Renal cortex interstitium (tissue), 11 donors: ENCODE measurements around the gene PAIP2. TPM values are rescaled to one million over a fixed set of nuclear protein-coding genes. Genes with fewer than 3 reads are reported as not detected.

ENCODE experiments used
- DNase-seq, 11 donors: peaks; one replicate each; pipeline ENCODE4 v3.0.0-alpha.2; 2013; ENCODE audit warnings: low read depth in 9 of 11, low spot score in 4 of 11; ENCODE audit errors: extremely low read depth in 1 of 11
- polyA plus RNA-seq, 3 donors: library from polyadenylated mRNA; unstranded; fragments of 120-200 nt; gene quantifications; one replicate each; pipeline ENCODE4 v1.2.1, GENCODE V29; 2013; ENCODE audit not compliant: insufficient read length in 3 of 3

The PAIP2 gene
- polyA plus RNA-seq, 3 donors, result 164 to 199 (median 175) TPM

DNA sequence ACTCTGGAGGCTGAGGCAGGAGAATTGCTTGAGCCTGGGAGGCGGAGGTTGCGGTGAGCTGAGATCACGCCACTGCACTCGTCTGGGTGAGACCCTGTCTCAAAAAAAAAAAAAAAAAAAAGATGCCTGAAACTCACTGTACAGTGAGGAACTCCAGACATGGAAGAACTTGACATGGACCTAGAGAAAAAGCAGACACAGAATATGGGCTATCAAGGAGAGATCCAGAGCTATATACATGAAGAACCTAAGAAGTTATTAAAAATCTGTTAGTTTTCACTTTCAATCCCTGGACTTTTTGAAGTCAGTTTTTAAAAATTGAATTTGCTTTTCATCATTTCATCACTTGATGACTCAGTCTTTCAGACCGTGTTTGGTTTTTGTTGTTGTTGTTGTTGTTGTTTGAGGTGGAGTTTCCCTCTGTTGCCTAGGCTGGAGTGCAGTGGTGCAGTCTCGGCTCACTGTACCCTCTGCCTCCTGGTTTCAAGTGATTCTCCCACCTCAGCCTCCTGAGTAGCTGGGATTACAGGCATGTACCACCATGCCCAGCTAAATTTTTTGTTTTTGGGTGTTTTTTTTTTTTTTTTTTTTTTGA is 20.3 kb downstream of the PAIP2 start:
- DNase-seq, result no peak

DNA sequence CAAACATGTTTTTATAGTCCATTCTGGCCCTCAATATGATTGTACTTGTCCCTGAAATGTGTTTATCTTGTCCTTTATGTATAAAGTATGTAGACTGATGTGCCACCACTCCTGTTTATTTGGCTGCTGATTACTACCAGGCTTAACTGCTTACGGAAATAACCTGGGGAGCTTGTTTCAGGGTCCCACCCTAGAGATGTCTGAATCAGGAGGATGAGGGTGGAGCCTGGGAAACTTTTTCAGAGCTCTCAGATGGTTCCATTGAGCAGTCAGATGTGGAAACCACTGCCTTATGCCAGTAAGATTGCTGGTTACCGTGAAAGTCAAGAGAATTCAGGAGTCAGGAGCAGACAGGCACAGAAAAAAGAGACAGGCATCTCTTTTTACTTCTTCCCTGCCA is 22.3 kb downstream of the PAIP2 start:
- DNase-seq, result no peak

DNA sequence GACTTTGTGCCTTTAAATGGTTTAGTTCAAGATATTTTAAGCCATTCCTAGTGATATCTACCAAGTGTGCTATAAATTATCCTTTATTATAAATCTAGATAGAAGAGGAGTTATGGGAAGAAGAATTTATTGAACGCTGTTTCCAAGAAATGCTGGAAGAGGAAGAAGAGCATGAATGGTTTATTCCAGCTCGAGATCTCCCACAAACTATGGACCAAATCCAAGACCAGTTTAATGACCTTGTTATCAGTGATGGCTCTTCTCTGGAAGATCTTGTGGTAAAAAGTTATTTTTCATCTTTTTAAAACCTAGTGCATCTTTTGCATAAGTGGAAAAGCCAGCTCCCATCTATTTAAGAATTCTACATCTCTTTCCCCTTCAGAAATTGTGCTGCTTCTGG is 22.8 kb downstream of the PAIP2 start:
- no peak for DNase-seq

DNA sequence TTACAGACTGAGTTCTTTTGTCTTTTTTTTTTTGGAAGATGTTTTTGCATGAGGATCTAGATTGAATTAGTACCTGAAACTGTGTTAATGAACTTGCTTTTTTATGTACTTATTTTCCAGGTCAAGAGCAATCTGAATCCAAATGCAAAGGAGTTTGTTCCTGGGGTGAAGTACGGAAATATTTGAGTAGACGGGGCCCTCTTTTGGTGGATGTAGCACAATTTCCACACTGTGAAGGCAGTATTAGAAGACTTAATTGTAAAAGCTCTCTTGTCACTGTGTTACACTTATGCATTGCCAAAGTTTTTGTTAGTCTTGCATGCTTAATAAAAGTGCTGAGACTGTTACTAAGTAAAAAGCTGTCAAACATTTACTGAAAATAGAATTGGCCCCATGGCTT is 27.0 kb downstream of the PAIP2 start:
- DNase-seq, result no peak

DNA sequence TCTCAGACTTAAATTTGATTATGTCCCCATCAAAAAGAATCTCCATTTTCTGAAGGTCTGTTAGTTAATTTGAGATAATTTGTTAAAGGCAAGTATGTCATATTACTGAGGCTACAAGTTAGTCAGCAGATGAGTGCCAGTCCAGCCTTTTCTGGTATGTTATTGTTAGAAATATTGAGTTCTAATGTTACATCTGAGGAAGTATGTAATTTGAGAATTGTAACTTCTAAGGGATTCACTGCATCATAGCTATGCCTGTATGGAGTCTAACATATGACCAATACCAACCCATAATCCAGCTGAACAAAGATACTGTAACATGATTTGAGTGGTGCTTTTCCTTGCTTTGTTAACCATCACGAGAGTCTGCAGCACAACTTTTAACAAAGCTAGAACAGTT is 27.5 kb downstream of the PAIP2 start:
- no peak for DNase-seq

DNA sequence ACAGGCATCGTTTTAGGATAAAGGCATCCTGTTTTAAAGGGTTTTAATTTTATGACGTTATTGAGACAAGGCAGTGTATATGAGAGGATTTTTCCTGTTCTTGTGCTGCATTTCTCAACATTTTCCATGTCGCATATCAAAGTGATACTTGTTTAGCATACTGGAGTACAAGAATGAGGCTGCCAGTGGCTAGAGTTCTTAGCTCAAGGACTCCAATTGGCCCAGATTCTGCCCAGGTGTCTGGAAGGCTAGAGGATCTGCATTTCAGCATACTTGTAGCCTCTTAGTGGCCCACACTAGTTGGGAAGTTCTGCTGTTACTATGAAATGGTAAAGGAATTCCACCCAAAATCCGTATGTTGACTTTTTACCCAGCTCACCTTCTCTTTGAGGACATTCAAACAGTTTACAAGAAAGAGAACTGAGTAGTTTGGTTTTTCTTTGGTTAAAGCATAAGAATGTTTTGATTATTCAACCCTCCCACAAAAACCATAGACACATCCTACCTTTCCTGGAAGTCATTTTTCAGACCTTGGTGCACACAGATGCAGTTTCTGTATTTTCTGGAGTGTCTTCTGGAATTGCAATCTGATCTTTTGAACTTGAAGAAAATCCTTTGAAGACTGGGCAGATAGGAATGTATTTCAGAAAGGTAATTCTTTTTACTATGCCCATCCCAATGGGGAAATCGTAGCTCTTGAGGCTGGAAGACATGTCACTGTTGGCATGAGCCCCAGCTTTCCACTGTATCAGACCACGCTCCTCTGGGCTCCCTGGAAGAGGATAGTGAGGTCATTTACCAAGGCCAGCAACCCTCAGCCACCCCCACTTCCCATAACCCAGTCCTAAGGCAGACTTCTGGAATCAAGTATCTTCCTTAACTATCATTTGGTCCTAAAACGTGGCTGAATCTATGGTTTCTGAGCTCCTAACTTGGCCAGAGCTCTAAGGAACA is 30.1 kb downstream of the PAIP2 start:
- no peak for DNase-seq

DNA sequence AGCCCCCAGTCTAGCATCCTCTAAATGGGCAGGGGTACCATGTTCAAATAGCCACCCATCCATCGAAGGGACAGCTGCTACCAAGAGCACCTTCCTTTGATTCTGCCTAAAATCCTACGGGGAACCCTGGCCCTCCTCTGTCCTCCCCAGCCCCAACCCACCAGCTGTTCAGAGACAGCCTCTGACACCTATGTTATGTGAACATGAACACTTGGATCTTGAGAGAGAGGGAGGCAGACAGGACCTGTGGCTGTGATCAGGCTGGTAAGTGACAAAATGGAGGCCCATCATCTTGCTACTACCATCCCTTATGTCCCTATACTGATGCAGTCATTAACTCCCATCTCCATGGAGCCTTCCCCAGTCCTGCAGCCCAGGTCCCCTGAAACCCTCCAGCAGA is 33.3 kb downstream of the PAIP2 start:
- DNase-seq, result no peak

DNA sequence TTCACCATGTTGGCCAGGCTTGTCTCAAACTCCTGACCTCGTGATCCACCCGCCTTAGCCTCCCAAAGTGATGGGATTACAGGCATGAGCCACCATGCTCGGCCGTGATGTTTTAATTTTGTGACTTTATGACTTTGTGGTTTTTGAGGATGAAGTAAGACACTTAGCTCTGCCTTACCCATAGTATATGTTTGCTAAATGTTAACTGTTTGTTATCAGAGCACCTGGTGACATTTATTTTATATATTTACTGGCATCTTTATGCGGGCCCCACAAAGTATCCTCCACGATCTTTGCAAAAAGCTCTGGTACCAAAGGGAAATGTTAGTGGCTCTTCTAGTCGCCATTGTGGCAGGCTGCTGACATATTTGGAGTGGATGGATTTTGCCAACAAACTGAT is 34.7 kb downstream of the PAIP2 start:
- DNase-seq, result no peak

DNA sequence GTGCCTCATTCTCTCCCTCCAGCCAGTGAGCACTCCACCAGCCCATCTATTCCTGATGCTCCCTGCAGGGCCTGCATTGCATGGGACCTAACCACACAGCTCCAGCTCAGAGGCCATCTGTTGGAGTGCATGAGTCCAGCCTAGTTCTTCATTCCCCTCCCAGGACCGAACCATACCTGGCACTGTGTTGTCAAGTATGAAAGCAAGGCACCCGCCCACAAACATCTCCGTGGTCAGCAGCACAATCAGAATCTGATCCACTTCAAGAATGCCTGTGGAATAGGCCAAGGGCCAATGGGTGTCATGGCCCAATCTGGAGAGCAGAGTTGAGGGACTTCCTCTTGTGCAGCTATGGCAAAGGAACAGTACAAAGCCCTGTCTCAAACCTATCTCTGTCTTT is 35.6 kb downstream of the PAIP2 start:
- DNase-seq, result no peak

DNA sequence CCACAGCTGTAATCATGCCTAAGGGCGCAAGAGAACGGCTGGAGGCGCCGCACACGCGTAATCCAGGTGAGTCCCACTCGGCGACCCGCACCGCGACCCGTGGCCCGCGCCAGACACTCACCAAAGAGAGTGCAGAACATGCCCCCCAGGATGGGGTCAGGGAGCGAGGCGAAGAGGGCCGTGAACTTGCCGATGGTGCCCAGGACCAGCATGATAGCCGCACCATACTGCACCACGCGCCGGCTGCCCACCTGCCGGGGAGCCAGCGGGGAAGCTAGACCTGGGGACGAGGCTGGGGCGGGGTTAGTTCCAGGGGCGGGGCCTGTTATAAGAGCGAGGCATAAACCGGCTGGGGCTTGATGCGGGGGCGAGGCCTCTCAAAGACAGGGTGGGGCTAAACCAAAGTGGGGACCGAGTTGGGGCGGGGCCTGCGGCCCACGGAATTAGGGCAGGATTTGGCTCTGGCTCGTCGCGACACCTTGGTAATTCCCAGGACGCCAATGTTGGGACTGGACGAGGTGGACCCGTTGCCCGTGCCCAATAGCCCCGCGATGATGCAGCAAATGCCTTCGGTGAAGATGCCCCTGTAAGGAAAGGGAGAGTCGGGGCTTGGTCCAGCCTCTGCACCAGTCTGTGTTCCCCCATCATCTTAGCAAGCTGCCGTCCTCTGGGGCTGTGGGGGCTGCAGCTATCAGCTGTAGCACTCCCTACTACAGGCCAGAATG is 36.6 kb downstream of the PAIP2 start:
- no peak for DNase-seq

DNA sequence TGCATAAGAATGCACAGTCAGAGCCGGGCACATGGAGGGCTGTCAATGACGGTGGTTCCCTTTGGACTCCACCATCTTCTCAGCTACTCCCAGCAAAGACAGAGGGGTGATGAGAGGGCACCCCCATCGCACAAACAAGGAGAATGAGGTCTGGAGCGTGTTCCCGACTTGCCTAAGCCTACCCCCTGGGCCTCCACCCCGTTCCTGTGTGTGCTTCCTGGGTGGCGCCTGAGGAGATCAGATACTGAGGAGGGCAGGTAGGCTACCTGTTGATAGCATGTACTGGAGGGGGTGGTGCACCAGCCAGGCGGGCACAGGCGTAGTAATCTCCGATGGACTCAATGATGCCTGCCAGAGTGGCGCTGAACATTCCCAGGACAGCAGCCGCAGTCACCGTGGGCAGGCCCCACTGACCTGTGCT is 37.3 kb downstream of the PAIP2 start:
- no peak for DNase-seq

DNA sequence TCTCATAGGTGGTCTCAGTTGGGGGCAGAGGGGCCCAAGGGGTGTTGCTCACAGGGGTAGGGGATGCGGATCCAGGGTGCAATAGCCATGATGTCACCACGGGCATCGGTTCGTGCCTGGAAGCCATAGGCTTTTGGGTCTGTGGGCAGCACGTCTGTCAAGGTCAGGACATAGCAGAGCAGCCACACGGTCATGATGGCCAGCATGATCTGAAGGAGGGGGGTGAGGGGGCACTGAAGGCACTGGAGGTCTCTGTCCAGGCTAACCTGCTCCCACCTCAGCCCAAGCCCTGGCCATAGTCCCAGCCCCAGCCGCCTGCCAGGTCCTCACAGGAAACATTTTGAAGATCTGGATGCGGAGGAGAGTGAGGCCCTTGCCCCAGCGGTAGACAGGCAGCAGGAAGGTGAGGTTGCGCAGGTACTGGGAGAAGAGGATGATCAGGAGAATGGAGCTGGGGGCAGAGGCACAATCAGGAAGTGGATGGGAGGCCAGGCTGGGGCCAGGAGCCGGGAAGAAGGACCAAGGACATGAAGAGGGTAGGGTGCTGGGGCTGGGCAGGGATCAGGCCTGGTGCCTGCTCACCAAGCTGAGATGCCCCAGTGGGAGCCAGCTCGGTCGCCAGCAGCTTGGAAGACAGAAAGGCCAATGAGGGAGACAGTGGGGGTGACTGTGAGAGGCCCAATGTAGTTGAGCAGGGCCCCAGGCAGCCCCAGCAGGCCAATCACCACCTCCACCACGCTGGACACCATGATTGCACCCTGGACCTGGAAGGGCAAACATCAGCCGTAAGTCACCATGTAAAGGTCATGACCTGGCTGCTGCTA is 38.2 kb downstream of the PAIP2 start:
- no peak for DNase-seq

DNA sequence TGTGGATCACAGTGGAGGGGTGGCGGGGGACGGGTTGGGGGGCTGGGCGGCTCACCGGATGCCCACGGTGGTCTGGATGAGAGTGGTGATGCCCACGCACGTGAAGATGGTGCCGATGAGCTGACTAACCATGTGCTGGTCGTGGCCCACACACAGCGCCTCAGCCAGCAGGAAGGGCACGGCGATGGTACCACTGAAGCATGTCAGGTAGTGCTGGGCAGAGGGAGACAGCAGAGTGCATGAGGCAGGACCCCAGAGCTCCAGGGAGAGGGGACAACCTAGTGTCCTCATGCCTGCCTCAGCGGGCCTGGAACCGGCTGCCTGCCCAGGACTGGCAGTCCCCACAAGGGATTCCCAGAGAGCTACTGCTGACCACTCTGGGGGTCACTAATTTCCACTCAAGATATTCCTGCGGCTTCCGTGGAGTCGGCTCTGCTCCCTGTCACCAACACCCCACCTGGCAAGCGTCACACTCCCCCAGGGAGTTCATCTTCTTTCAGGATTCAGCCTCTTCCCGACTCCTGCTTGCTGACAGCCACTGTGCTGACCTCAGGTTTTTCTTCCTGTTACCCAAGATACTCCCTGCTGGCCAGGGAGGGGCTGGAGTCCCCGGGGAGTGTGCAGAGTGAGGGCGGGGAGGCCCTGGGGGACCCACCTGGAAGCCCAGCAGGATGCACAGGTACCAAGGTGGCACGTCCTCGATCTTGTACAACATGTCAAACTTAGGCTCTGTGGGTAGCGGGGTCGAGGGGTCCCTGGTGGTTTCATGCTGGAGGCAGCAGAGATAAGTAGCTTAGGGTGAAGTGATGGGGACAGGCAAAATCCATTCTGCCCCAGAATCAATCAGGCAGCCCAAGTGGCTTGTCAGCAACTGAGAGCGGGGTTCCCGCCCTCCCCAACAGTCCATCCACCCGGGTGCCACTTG is 40.4 kb downstream of the PAIP2 start:
- DNase-seq, result no peak

DNA sequence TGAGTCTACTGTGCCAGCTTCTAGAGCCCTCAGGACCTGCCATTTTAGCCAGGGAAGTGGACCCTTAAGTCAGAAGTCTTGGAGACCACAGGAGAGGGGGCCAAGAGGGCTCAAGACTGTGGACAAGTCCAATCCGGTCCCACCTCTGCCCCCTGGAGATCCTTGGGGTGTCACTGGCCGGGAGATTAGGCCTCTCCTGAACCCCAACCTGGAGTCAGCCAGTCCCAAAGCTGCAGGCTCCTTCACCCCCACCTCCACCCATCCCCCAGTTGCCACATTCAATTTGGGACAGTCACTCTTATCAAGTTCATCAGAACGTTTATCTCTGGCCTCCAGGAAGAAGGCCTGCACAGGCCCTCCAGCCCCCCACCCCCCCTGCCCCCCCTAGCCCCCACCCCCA is 41.2 kb downstream of the PAIP2 start:
- no peak for DNase-seq

DNA sequence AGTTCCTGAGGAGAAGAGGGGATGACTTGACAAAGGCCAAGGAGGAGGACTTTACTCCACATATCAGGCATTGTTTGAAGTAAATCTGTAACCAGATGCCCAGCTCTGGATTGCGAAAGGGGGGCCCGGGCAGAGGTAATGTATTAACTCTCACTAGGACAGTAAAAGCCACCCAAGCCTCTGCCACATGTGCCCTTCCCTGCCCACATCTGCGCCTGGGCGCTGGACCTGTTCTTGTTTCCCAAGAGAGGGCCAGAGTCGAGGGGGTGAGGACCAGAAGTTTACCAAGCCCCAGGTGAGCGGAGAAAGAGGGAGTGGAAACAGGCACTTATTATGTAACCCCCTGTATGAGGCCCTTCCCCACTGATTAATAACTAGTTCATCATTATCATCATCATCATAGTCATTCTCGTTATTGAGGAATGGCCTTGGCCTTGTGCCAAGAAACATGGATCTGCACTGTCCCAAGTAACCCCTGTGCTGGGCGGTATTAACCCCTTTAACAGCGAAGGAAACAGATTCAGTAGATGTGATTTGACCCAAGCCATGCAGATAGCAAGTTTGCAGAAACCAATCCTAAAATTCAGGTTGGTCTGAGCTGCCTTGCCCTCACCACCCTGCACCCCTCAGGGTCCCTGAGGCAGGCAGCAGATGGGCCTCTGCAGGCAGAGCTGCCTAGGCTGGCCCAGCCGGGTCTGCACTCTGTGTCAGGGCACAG is 41.8 kb downstream of the PAIP2 start, which contains the start of gene SLC23A1:
Gene SLC23A1 (minus strand): TSS at position 23 of the 718 bp plus-strand sequence. CDS start 44 bp downstream, outside the sequence.
- no peak for DNase-seq

DNA sequence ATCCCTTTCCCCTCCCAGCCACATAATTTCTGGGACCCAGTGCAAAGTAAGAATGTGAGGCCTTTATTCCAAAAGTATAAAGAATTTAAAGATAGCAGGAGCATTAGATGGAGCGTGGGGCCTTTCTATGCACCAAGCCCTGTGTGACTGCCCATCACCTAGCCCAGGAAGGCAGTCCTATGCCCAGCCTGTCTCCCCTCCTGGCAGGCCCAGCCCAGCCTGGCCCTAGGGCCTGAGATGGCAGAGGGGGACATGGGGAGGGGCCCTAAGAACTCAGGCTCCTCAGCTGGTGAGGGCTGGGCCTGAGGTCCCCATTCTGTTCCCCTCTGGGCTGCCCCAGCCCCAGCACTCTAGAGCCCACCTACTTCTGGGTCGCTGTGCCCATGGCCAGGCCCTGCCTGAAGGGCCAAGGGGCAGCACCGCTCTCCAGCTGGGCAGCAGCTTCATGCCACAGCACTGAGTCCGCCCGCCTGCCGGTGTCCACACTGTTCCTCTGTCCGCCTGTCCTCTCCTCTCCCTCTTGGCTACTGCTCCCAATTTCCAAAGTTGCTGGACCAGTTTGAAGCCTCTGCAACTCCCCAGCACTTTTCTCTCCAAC is 42.4 kb downstream of the PAIP2 start:
- DNase-seq, result no peak

DNA sequence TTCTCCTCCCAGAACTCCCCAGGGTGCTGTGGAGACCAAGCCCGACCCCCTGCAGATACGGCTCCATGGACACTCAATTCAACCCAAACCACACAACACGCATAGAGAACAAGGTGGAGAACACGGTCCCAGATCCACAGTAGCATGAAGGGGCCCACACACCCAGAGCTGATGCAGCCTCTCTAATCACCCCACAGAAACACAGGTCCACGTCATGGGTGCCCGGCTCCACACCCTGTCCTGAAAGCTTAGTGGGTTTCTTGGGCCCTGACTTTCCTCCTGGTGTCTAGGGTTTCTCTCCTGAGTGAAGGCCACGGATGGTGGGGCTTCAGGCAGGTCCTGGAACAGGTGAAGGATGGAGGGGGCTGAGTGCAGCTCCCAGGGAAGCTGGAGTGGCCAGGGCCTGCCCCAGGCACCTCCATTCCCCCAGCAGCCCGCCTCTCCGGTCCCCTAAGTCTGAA is 43.0 kb downstream of the PAIP2 start:
- DNase-seq, result no peak
